RWPE1 (cell line): ENCODE measurements around the gene IQCF6.
"Not testable (repeated sequence)": the region's sequence is repeated elsewhere in the genome, so short reads cannot be mapped to it uniquely, and the experiment has no call there.

Source experiments
- CTCF ChIA-PET: fragments of 350-600 bp; sonication (Branson Sonifier 250); formaldehyde crosslinking; extraction: SDS; loops from one replicate; lab custom pipeline; 2021; lab: Yijun Ruan, JAX
- POLR2A ChIA-PET: fragments of 400-600 bp; formaldehyde crosslinking; extraction: SDS; loops from one replicate; lab custom pipeline; 2020; ENCODE audit warnings: antibody characterized with exemption; ENCODE audit not compliant: low non-redundant PET; lab: Yijun Ruan, JAX
- DNase-seq: peaks from one replicate; pipeline ENCODE4 v3.0.0; 2012; ENCODE audit warnings: low spot score
- H3K27ac ChIP-seq: fragments of 450-650 bp; 2 replicates; pipeline ENCODE4 v1.5.1; 2017
- TF ChIP-seq, protein P1 (sequence below): fragments of 450-650 bp; conservative IDR thresholded peaks from 2 replicates; pipeline ENCODE4 v1.5.1; 2017; ENCODE audit warnings: low read depth, mild to moderate bottlenecking

IQCF6 gene

DNA sequence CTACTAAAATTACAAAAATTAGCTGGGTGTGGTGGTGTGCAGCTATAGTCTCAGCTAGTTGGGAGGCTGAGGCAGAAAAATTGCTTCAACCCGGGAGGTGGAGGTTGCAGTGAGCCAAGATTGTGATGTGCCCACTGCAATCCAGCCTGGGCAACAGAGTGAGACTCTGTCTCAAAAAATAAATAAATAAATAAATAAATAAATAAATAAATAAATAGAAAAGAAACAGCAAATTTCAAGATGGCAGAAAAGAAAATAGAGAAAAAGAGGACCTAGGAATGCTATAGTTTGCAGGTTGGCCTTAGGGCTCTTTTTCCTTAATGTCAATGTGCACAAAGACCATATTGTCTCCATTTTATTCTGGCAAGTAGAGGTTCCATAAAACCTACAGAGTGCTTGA, 28.2 kb downstream of the IQCF6 start:
- TF ChIP-seq, protein P1, sequence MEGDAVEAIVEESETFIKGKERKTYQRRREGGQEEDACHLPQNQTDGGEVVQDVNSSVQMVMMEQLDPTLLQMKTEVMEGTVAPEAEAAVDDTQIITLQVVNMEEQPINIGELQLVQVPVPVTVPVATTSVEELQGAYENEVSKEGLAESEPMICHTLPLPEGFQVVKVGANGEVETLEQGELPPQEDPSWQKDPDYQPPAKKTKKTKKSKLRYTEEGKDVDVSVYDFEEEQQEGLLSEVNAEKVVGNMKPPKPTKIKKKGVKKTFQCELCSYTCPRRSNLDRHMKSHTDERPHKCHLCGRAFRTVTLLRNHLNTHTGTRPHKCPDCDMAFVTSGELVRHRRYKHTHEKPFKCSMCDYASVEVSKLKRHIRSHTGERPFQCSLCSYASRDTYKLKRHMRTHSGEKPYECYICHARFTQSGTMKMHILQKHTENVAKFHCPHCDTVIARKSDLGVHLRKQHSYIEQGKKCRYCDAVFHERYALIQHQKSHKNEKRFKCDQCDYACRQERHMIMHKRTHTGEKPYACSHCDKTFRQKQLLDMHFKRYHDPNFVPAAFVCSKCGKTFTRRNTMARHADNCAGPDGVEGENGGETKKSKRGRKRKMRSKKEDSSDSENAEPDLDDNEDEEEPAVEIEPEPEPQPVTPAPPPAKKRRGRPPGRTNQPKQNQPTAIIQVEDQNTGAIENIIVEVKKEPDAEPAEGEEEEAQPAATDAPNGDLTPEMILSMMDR: no peak
- CTCF ChIA-PET: no interaction called here
- POLR2A ChIA-PET: no interaction called here
- H3K27ac ChIP-seq: no peak overlapping the region
- no peak for DNase-seq

DNA sequence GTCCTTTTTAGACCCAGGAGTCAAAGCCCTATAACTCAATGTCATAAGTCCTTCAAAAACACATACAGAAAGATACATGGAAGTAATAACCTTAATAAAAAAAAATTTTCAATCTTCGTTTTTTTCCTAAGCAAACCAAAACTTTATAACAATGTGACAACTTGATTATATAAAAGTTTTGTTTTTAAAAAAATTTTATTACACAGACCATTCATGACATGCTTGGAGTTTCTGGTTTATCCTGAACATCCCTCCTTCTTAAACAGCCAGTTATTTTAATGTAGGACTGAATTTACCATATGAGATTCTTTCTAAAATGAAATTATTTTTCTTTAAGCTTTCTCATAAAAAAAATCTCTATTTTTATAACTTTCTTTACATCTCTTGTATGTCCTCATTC, 30.7 kb downstream of the IQCF6 start:
- H3K27ac ChIP-seq: no peak overlapping the region
- TF ChIP-seq, protein P1: no peak
- no peak for DNase-seq
- ChIA-PET POLR2A (no interaction called here), CTCF (interaction anchor here (0.7 kb wide), 1 partner anchor 29 kb away, joined by 3 read pairs; no protein-coding TSS in a partner anchor)

DNA sequence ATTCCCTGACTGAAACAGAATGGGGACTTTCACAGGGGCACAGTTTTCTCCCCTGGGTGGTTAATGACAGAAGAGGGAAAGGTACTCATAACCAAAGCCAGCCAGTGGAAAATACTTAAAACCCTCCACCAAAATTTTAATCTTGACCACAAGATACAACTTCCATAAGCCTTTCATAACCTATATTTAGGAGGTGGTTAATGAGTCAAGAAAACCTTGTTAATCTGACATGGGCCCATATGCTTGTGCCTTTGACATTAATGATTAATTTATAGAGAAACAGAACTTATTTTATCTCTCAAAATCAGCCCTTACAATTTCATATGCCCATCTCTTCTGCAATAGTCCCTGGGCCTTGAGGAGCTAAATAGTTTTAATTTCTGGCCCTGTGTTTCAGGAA, 31.2 kb downstream of the IQCF6 start:
- H3K27ac ChIP-seq: no peak overlapping the region
- DNase-seq: no peak
- ChIA-PET CTCF (interaction anchor here (0.7 kb wide), 1 partner anchor 28 kb away, joined by 3 read pairs; no protein-coding TSS in a partner anchor), POLR2A (no interaction called here)
- TF ChIP-seq, protein P1: no peak

- POLR2A ChIA-PET, DNase-seq, CTCF ChIA-PET, H3K27ac ChIP-seq: not testable (repeated sequence)
Measured at GRCh38 chr3:51742978-51743377, 36.1 kb downstream of the IQCF6 start.

GRCh38 chr3:51742320-51742719, 36.7 kb downstream of the IQCF6 start:
- POLR2A ChIA-PET, CTCF ChIA-PET, H3K27ac ChIP-seq, DNase-seq: not testable (repeated sequence)

DNA sequence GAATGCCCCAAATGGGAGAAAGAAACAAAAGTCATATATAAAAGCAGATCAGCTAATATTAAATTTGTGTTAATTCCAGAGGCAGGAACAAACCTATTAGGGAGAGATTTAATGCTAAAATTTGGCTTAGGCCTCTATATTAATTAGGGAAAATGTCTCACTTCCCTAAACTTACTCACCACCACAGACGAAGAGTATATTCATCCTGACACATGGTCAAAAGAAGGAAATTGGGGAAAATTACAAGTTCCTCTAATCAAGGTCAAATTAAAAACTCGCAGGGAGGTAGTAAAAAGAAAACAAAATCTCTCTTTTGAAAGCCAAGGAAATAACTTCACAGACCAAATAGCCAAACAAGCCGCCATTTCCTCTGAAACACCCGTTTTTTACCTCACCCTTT, 39.9 kb downstream of the IQCF6 start:
- no peak overlapping the region for H3K27ac ChIP-seq
- CTCF ChIA-PET: no interaction called here
- POLR2A ChIA-PET: no interaction called here
- TF ChIP-seq, protein P1: no peak
- DNase-seq: no peak

GRCh38 chr3:51735950-51736349, 43.1 kb downstream of the IQCF6 start:
- TF ChIP-seq, protein P1: no peak
- CTCF ChIA-PET: no interaction called here
- no peak for DNase-seq
- H3K27ac ChIP-seq: no peak overlapping the region
- POLR2A ChIA-PET: no interaction called here

DNA sequence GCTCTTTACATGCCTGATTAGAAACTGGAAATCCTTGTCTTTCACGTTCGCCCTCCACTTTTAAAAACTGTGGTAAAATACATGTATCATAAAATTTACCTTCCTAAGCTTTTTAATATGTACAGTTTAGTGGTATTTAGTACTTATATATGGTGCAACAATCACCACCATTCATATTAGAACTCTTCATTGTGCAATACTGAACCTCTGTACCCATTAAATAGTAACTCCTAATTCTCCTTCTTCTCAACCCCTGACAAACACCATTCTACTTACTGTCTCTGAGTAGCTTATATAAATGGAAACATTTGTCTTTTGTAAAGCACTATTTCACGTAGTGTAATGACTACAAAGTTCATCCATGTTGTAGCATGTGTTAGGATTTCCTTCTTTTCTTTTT, 44.0 kb downstream of the IQCF6 start:
- no peak overlapping the region for H3K27ac ChIP-seq
- ChIA-PET POLR2A (no interaction called here), CTCF (no interaction called here)
- TF ChIP-seq, protein P1: no peak
- DNase-seq: no peak
